Parathyroid adenoma (tissue), 2 donors: ENCODE measurements around the gene LIM2.

Experiments used
- H2AFZ ChIP-seq: fragments of 300-600 bp; sonication (generic); one replicate; pipeline ENCODE4 v1.7.0; 2017; ENCODE audit warnings: antibody characterized with exemption, mild to moderate bottlenecking
- H3K27ac ChIP-seq: fragments of 300-600 bp; sonication (generic); one replicate; pipeline ENCODE4 v1.7.0; 2017
- H3K27me3 ChIP-seq: fragments of 300-600 bp; sonication (generic); one replicate; pipeline ENCODE4 v1.7.0; 2017; ENCODE audit warnings: low read length; ENCODE audit not compliant: control insufficient read depth, insufficient read depth
- H3K36me3 ChIP-seq: fragments of 300-600 bp; sonication (generic); one replicate; pipeline ENCODE4 v1.7.0; 2017; ENCODE audit warnings: low read length; ENCODE audit not compliant: control insufficient read depth, insufficient read depth
- H3K4me1 ChIP-seq: fragments of 300-600 bp; sonication (generic); one replicate; pipeline ENCODE4 v1.7.0; 2017; ENCODE audit warnings: control low read depth
- H3K4me2 ChIP-seq: fragments of 300-600 bp; sonication (generic); one replicate; pipeline ENCODE4 v1.7.0; 2017; ENCODE audit warnings: low read length
- H3K4me3 ChIP-seq: fragments of 300-600 bp; sonication (generic); one replicate; pipeline ENCODE4 v1.7.0; 2017; ENCODE audit warnings: low read depth, low read length
- H3K79me2 ChIP-seq: fragments of 300-600 bp; sonication (generic); one replicate; pipeline ENCODE4 v1.7.0; 2017; ENCODE audit warnings: control low read depth
- H3K9ac ChIP-seq: fragments of 300-600 bp; sonication (generic); one replicate; pipeline ENCODE4 v1.7.0; 2017; ENCODE audit warnings: mild to moderate bottlenecking
- H3K9me3 ChIP-seq: fragments of 300-600 bp; sonication (generic); one replicate; pipeline ENCODE4 v1.7.0; 2017; ENCODE audit warnings: low read length; ENCODE audit not compliant: control insufficient read depth
- TF ChIP-seq, protein P1 (sequence below): fragments of 300-600 bp; sonication (generic); IDR thresholded peaks from one replicate; pipeline ENCODE4 v1.7.0; 2017; ENCODE audit warnings: antibody characterized with exemption, mild to moderate bottlenecking
- donor health status: primary hyperparathyroidism.

The LIM2 gene, protein sequence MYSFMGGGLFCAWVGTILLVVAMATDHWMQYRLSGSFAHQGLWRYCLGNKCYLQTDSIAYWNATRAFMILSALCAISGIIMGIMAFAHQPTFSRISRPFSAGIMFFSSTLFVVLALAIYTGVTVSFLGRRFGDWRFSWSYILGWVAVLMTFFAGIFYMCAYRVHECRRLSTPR

GRCh38 chr19:51387924-51388389 is at the start of gene LIM2:
TSS of gene LIM2 (minus strand) at chr19:51387974. CDS start at chr19:51387443, 531 bp downstream.
- H2AFZ ChIP-seq, result no peak within 1 kb of the TSS

GRCh38 chr19:51434456-51434855 is 46.7 kb upstream of the LIM2 start:
- Histone ChIP-seq H3K9ac (no peak overlapping the region), H3K9me3 (no peaks in the 10 kb centered on the region), H3K27ac (no peak overlapping the region), H2AFZ (no peak overlapping the region), H3K79me2 (no peaks in the 10 kb centered on the region), H3K4me1 (no peaks in the 10 kb centered on the region), H3K27me3 (no peaks in the 10 kb centered on the region), H3K4me3 (no peak overlapping the region), H3K36me3 (no peaks in the 10 kb centered on the region), H3K4me2 (no peak overlapping the region)
- TF ChIP-seq, protein P1, sequence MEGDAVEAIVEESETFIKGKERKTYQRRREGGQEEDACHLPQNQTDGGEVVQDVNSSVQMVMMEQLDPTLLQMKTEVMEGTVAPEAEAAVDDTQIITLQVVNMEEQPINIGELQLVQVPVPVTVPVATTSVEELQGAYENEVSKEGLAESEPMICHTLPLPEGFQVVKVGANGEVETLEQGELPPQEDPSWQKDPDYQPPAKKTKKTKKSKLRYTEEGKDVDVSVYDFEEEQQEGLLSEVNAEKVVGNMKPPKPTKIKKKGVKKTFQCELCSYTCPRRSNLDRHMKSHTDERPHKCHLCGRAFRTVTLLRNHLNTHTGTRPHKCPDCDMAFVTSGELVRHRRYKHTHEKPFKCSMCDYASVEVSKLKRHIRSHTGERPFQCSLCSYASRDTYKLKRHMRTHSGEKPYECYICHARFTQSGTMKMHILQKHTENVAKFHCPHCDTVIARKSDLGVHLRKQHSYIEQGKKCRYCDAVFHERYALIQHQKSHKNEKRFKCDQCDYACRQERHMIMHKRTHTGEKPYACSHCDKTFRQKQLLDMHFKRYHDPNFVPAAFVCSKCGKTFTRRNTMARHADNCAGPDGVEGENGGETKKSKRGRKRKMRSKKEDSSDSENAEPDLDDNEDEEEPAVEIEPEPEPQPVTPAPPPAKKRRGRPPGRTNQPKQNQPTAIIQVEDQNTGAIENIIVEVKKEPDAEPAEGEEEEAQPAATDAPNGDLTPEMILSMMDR, result no peak

More at GRCh38 chr19:51387924-51388389, at the start of gene LIM2:
- H3K9me3 ChIP-seq, result no peaks in the 10 kb centered on the region
- no peak within 1 kb of the TSS for H3K27ac ChIP-seq
- peaks cover 4% of the 10 kb centered on the region for H3K4me1 ChIP-seq
- no peaks in the 10 kb centered on the region for H3K27me3 ChIP-seq
- TF ChIP-seq, protein P1, result no peak
- H3K36me3 ChIP-seq, result no peaks in the 10 kb centered on the region
- H3K9ac ChIP-seq, result no peak within 1 kb of the TSS
- no peak within 1 kb of the TSS for H3K4me2 ChIP-seq
- H3K79me2 ChIP-seq, result no peaks in the 10 kb centered on the region
- H3K4me3 ChIP-seq, result no peak within 1 kb of the TSS

DNA sequence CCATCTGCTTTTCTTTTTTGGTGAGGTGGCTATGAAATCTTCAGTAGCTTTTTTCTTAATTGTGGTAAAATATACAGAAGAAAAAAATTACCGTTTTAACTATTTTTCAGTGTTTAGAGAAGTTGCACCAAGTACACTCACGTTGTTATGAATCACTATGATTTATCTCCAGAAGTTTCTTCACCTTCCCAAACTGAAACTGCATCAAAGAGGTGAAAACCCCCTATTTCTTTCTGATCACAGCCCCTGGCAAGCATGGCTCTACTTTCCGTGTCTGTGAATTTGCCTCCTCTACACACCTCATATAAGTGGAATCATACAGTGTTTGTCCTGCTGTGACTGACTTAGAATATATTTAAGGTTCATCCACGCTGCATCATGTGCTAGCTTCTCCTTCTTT is 45.3 kb upstream of the LIM2 start:
- Histone ChIP-seq H3K27ac (no peak overlapping the region), H3K4me2 (no peak overlapping the region)

DNA sequence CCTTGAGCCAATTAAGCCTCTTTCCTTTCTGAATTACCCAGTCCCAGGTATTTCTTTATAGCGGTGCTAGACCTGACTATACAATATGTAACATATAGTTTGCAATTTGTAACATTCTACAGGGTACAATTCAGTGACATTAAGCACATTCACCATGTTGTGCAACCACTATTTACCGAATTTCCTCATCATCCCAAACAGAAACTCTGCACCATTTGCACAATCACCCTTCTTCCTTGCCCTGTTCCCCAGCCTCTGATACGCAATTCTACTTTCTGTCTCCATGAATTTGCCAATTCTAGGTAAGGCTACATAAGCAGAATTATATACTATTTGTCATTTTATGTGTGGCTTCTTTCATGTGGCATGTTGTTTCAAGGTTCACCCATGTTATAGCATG is 43.4 kb upstream of the LIM2 start:
- TF ChIP-seq, protein P1, result no peak
- Histone ChIP-seq H3K27ac (no peak overlapping the region), H2AFZ (no peak overlapping the region)

More for the DNA sequence above, 45.3 kb upstream of the LIM2 start:
- no peaks in the 10 kb centered on the region for H3K27me3 ChIP-seq
- no peaks in the 10 kb centered on the region for H3K36me3 ChIP-seq
- no peak overlapping the region for H3K4me3 ChIP-seq
- no peaks in the 10 kb centered on the region for H3K79me2 ChIP-seq
- no peaks in the 10 kb centered on the region for H3K4me1 ChIP-seq
- H3K9me3 ChIP-seq, result no peaks in the 10 kb centered on the region
- H3K9ac ChIP-seq, result no peak overlapping the region
- no peak overlapping the region for H2AFZ ChIP-seq
- TF ChIP-seq, protein P1, result no peak

GRCh38 chr19:51430221-51430620 is 42.4 kb upstream of the LIM2 start:
- no peak overlapping the region for H3K4me3 ChIP-seq
- no peaks in the 10 kb centered on the region for H3K79me2 ChIP-seq
- H3K27ac ChIP-seq, result no peak overlapping the region
- H3K4me2 ChIP-seq, result no peak overlapping the region
- no peaks in the 10 kb centered on the region for H3K4me1 ChIP-seq
- H2AFZ ChIP-seq, result no peak overlapping the region
- TF ChIP-seq, protein P1, result no peak
- H3K9me3 ChIP-seq, result no peaks in the 10 kb centered on the region
- no peaks in the 10 kb centered on the region for H3K27me3 ChIP-seq
- H3K36me3 ChIP-seq, result no peaks in the 10 kb centered on the region
- no peak overlapping the region for H3K9ac ChIP-seq

More for the DNA sequence above, 43.4 kb upstream of the LIM2 start:
- Histone ChIP-seq H3K79me2 (no peaks in the 10 kb centered on the region), H3K36me3 (no peaks in the 10 kb centered on the region), H3K9me3 (no peaks in the 10 kb centered on the region), H3K4me2 (no peak overlapping the region), H3K4me1 (no peaks in the 10 kb centered on the region), H3K4me3 (no peak overlapping the region), H3K9ac (no peak overlapping the region), H3K27me3 (no peaks in the 10 kb centered on the region)
